ENCODE measurements around the gene FILIP1L. TPM values are rescaled to one million over a fixed set of nuclear protein-coding genes. Genes with fewer than 3 reads are reported as not detected.

Gene FILIP1L
- total and polyA plus RNA-seq, 2 of the 8 experiments (the other 6 are each of a cell fraction or from before 2014, with no cell fraction given), result 0.06 to 0.09 TPM

GRCh38 chr3:99795573-99795972, 318.7 kb downstream of the FILIP1L start:
- H4K5ac ChIP-seq (ENCODE audit: insufficient read length, low read depth, low read length), result no peak overlapping the region
- no peak overlapping the region for H3K23ac ChIP-seq (ENCODE audit: insufficient read length)
- H2BK15ac ChIP-seq (ENCODE audit: low read length), result no peak overlapping the region
- H3K36me3 ChIP-seq (ENCODE audit: control insufficient read depth in 2 of 4, insufficient read depth in 4 of 4, low read length in 3 of 4), result no peaks in the 10 kb centered on the region
- no peak overlapping the region for H2AFZ ChIP-seq (ENCODE audit: low read length)
- no peak overlapping the region for H3K56ac ChIP-seq (replicated peaks; ENCODE audit: insufficient read length, low read depth, low read length)
- H3K79me1 ChIP-seq (ENCODE audit: low read depth, low read length), result no peaks in the 10 kb centered on the region
- no peak overlapping the region for H2BK5ac ChIP-seq (ENCODE audit: low read depth, low read length)
- H4K20me1 ChIP-seq (replicated peaks in 1 of 2; ENCODE audit: control insufficient read depth in 1 of 2, insufficient read depth in 2 of 2, low read length in 2 of 2), result no peaks in the 10 kb centered on the region
- no peaks in the 10 kb centered on the region for H3K27me3 ChIP-seq (replicated peaks in 1 of 4; ENCODE audit: control insufficient read depth in 3 of 4, extremely low read depth in 1 of 4, insufficient read depth in 3 of 4, low read length in 3 of 4)
- H3K4ac ChIP-seq (replicated peaks; ENCODE audit: insufficient read length, low read depth, low read length), result no peak overlapping the region
- H2BK12ac ChIP-seq (ENCODE audit: low read depth, low read length), result no peak overlapping the region
- no peaks in the 10 kb centered on the region for H3K23me2 ChIP-seq (ENCODE audit: low read depth, low read length)
- H3K9me3 ChIP-seq (ENCODE audit: insufficient read depth in 2 of 2, low read depth in 1 of 2, low read length in 1 of 2), result no peaks in the 10 kb centered on the region
- DNase-seq (ENCODE audit: low read depth in 1 of 2, low spot score in 2 of 2), result no peak
- no peaks in the 10 kb centered on the region for H3K4me1 ChIP-seq (replicated peaks in 1 of 4; ENCODE audit: control insufficient read depth in 3 of 4, insufficient read depth in 4 of 4, low read length in 3 of 4)
- no peak for FAIRE-seq
- WGBS, 2 experiments (ENCODE audit: extremely low coverage in 1 of 2, insufficient coverage in 1 of 2, insufficient read length in 1 of 2, insufficient replicate concordance in 2 of 2, low coverage in 1 of 2, low lambda C conversion rate in 2 of 2, missing lambda C conversion rate in 1 of 2), result 91% methylated on average over 15 of the region's 15 CpGs; no CpG with 5 or more reads in 1 of the 2 experiments
- no peak overlapping the region for H3K4me2 ChIP-seq (ENCODE audit: insufficient read depth in 1 of 2, low read depth in 2 of 2, low read length in 2 of 2)
- H4K8ac ChIP-seq (ENCODE audit: extremely low read depth, insufficient read depth, low read length), result no peak overlapping the region
- H3K18ac ChIP-seq (ENCODE audit: extremely low read depth, low read length), result no peak overlapping the region
- no peak overlapping the region for H4K91ac ChIP-seq (replicated peaks; ENCODE audit: insufficient read length, low read length)
- POLR2A ChIA-PET (ENCODE audit: partially characterized antibody), result no interaction called here
- H3K9ac ChIP-seq (replicated peaks in 1 of 4; ENCODE audit: extremely low read depth in 1 of 4, low read depth in 3 of 4, low read length in 3 of 4), result no peak overlapping the region
- H3K79me2 ChIP-seq (ENCODE audit: control insufficient read depth in 1 of 2, insufficient read depth in 2 of 2, low read length in 2 of 2), result no peaks in the 10 kb centered on the region
- no peak overlapping the region for H2AK5ac ChIP-seq (ENCODE audit: low read depth, low read length)
- no peak overlapping the region for H2BK120ac ChIP-seq (replicated peaks; ENCODE audit: low read depth, low read length)
- CTCF ChIA-PET (ENCODE audit: partially characterized antibody), result no interaction called here
- H3K14ac ChIP-seq (ENCODE audit: insufficient read length), result no peak overlapping the region
- H2BK20ac ChIP-seq (ENCODE audit: low read length), result no peak overlapping the region
- H3K4me3 ChIP-seq (ENCODE audit: extremely low read depth in 1 of 4, insufficient read depth in 2 of 4, low read depth in 3 of 4, low read length in 4 of 4), result no peak overlapping the region
- H3K27ac ChIP-seq (ENCODE audit: low read depth, low read length), result no peak overlapping the region
- no peak for TF ChIP-seq RXRA (IDR thresholded peaks at IDR 0.05; ENCODE audit: insufficient read depth, low read depth, low read length)
- TF ChIP-seq RNF2 (IDR thresholded peaks at IDR 0.05; ENCODE audit: borderline replicate concordance, low read depth, low read length, missing control alignments, poor library complexity, severe bottlenecking), result no peak
- TF ChIP-seq JUN (IDR thresholded peaks at IDR 0.05; ENCODE audit: low read depth, low read length), result no peak
- TF ChIP-seq USF2 (IDR thresholded peaks at IDR 0.05; ENCODE audit: low read length), result no peak
- no peak for TF ChIP-seq ATF3 (IDR thresholded peaks at IDR 0.05; ENCODE audit: insufficient read depth, low read depth, low read length)
- no peak for TF ChIP-seq CTBP2 (IDR thresholded peaks at IDR 0.05; ENCODE audit: borderline replicate concordance, insufficient read depth, insufficient read length, low read length)
- no peak for TF ChIP-seq TBP (IDR thresholded peaks at IDR 0.05; ENCODE audit: low read depth, low read length)
- no peak for TF ChIP-seq TCF12 (IDR thresholded peaks at IDR 0.05; ENCODE audit: low read depth, low read length)
- no peak for TF ChIP-seq CHD1 (IDR thresholded peaks at IDR 0.05; ENCODE audit: low read depth, low read length)
- no peak for TF ChIP-seq SIX5 (IDR thresholded peaks at IDR 0.05; ENCODE audit: low read depth, low read length)
- no peak for TF ChIP-seq MAFK (IDR thresholded peaks at IDR 0.05; ENCODE audit: low read depth, low read length)
- no peak for TF ChIP-seq E2F6 (IDR thresholded peaks at IDR 0.05)

All from H1 (cell line).